CD4-positive, alpha-beta T cell treated with Interferon gamma for 1 hour (primary cell): ENCODE measurements around the gene TRIB2.

Experiments
- DNase-seq: peaks from one replicate; pipeline ENCODE4 v3.0.0-alpha.2; 2020

The TRIB2 gene

GRCh38 chr2:12701786-12702167 is 15.0 kb upstream of the TRIB2 start:
- DNase-seq: no peak

DNA sequence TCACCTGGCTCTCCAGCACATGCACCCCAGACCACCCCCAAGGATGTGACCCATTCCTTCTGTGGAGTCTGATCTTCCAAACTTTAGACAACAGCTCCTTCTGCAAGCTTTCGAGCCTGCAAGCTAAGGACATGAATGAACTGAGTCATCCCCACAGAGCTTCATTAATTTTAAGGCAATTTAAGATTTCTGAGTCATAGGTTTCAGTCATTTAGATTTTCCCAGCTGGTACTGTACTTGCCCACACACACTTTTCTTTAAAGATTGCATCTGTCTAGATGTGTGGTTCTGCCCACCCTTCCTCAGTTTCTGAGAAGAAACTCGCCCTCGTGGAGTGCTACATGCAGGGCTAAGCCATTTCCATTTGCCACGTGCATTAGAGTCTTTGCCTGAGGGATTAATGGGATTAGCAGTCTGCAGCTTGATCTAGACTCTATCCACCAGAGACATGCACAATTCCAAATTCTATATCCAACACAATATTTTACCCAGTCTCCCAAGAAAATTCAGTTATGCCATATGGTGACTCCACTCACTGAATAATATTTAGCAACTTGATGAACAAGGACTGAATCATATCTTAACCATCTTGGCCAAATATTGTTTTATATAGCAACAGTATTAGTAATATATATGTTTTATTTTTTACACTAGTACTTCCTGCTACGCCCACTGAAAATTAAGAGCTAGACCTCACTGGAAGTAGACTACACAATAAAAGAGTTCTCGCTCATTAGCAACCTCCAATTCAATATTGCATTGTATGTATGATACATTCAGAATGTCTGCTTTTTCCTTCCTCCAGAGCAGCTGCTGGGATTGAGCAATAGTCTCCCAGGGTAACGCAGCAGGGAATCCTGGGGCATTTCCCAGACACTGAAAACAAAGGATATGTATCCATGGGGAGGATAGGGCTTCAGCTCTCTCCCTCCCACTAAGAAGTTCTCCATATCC is 14.3 kb upstream of the TRIB2 start:
- no peak for DNase-seq

DNA sequence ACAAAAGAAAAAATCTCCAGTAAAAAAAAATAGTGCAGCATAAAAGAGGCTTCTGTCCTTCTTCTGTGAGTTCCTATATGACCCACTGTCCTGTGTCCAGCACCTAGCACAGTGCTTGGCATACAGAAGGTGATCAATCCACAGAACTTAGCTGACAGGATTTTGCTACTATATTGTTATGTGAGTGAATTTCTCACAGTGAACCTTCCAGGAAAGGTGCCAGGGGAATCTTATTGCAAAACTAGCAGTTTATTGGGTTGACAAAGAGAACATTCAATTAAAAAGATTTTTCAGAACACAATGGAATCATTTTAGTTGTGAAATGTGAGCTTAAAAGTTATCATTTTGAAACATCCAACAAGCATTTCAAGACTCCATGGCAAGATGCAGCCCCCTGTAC is 12.4 kb upstream of the TRIB2 start:
- no peak for DNase-seq

- no peak for DNase-seq
Measured at GRCh38 chr2:12705230-12705629, 11.5 kb upstream of the TRIB2 start.

DNA sequence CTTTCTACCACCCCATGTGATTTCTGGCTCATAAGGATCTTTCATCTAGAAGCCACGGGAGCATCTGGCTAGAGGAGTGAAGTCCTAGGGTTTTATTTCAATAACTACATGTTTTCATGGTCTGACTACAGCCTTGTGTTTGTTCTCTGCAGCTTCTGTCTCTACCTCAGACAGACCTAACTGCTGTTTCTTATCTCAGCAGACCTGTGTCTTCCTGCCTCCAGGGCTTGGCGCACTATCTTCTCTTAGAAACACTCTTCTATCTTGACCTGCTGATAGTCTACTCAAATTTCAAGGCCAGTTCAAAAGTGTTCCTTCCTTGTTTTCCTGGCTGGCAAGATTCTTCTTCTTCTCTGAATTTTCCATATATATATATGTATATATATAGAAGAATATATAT is 11.0 kb upstream of the TRIB2 start:
- no peak for DNase-seq

GRCh38 chr2:12708508-12709206 is 8.1 kb upstream of the TRIB2 start:
- DNase-seq: no peak

DNA sequence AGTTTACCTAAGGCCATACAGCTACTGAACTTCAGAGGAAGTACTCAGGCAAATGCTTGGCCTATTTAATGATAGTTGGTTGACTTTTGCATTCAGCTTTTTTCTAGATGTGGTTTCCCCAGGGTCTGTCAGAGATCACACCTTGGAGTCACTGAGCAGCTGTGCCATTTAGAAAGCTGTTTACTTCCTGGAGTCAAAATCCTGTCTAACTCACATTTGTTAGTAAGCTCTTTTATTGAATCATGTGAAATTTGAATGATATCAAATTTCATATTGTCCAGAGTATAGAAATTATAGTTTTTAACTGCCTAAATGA is 7.6 kb upstream of the TRIB2 start:
- peak; percentile 14 for DNase-seq

- DNase-seq: no peak
Measured at GRCh38 chr2:12710301-12710700, 6.4 kb upstream of the TRIB2 start.

- DNase-seq: no peak
Measured at GRCh38 chr2:12711339-12711738, 5.4 kb upstream of the TRIB2 start.

DNA sequence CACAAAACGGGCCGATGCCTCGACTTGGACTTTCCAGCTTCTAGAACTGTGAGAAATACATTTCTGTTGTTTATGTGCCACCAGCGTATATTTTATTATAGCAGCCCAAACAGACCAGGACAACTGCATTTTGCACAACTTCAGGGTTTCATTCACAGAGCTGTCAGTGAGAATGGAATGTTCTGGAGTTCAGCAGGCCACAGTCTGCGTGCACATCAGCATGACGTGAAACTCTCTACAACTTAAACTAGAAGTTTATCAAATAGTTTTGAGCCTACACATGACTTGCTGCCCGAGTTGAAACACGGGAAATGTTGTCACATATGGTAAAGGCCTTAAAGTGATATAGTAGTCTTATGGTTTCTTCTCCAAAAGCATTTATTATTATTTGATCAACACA is 3.9 kb upstream of the TRIB2 start:
- DNase-seq: no peak

DNA sequence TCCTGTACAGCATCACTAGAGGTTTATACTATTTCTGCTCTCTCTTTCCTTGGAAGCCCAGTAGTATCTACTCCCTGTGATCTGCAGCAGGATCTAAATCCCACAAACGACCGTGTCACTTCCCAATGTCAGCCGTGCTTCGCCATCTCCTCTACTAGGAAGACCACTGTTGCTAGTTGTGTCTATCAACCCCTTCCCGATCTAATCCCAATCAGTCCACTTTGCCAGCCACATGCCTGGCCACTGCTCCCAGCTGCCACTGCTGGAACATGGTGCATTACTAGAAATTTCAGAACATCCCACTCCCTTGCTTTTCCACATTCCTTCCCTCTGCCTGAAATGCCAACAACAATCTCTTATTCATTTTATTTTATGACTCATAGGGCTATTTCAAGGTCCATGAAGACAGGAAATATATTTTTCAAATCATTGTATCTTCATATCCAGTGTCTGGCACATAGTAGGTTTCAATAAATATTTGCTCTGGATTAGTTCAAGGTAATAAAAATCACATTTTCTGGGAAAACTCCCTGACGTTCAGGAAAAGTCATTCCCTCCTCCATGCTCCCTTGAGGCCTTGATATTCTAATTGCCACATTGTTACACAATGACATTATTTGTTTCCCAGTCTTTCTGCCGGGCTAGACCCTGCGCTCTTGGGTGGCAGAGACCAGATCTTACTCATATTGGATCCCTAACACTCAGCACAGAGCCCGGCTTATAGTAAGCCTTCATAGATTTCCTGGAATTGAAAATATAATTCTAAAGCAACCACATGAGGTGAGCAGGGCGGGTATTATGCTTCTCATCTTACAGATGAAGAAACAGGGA is 2.1 kb upstream of the TRIB2 start:
- no peak for DNase-seq

DNA sequence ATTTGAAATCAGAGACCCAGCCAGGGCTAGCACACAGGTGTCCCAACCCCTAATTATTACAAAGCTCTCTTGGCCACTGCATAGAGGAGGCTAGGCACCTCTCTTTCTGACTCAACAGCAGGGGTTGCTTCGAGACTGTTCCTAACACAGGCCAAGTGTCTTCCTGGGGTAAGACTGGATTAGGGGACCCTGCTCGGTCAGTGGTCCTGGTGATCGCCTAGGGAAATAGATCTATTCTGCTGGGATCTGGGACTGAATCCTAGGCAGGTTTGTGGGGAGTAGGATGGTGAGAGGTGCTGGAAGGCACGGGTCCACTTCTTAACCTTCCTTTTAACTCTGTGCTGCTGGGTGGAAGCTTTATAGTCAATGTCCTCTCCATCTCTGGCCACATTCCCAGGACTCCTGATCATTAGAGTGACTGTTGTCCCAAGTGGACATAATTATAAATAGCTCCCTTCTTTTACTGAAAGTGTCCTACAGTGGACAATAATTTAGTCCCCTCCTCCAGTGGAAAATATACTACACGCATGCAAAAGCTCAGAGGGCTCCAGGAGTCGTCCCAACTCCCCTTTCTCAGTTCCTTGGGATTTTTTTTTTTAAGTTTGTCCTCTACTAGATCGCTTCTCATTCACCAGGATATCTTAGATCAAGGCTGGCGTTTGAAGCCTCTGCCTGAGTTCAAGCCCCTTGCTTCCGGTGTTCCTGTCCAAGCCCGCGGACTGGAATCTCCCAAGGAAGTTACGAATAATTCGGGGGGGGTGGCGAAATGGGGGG is 1.3 kb upstream of the TRIB2 start:
- DNase-seq: no peak

- peak; percentile 80 for DNase-seq
Measured at GRCh38 chr2:12716032-12716281, 779 bp upstream of the TRIB2 start.

GRCh38 chr2:12717191-12718014 is 667 bp downstream of the TRIB2 start:
- DNase-seq: peak; percentile 61

- DNase-seq: peak; percentile 10
Measured at GRCh38 chr2:12718015-12718671, 1.4 kb downstream of the TRIB2 start.

DNA sequence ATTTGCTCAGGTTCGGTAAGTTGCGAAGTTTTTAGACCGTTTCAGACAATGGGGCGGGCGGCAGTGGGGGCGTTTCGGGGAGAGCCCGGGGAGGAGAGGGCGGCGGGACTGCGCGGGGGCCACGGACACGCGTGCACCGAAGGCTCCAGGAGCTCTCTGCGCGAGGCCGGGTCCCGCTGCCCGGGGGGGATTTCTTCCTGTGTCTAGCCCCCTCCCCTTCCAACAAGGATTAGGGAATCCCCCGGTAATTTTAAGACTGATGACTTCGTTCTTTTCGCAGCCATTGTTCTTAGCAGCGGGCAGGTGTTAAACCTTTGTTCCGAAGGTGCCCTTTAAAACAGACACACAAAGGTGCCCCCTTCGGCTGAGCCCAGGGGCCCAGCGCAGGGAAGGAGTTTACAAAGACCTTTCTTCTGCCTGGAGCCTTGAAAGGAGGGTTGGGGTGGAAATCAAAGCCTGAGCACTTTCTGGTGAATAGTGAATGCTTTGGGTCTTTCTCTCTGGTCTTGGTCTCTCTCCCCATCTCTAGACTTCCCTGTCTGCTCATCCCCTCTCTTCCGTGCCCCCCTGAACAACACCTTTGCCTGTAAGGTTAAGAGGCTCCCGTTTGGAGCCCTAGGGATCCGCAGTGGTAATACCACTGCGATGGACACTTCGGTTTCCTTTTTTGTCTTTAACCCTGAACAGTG is 2.1 kb downstream of the TRIB2 start:
- DNase-seq: no peak

- DNase-seq: no peak
Measured at GRCh38 chr2:12719400-12720277, 2.9 kb downstream of the TRIB2 start.

DNA sequence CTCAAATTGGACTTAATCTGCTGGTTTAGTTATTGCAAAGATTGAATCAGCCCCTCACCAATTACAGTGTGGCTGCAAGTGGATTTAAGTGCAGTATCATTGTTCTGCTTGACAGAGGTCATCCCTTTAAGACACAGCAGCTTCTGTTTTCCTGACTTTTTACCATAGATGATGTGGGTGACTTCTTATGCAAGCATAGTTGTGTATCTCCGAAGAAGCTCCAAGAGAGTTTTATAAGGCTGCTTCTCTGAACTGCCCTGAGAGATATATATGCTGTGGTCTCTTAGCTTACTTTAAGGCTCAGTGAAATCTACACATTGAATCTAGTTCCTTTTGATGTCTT is 3.5 kb downstream of the TRIB2 start:
- no peak for DNase-seq

- no peak for DNase-seq
Measured at GRCh38 chr2:12720754-12721378, 4.1 kb downstream of the TRIB2 start.
